ENCODE measurements around the gene SLC11A2. TPM values are rescaled to one million over a fixed set of nuclear protein-coding genes. Genes with fewer than 3 reads are reported as not detected.

Gene SLC11A2
- total and polyA plus RNA-seq, 2 of the 4 experiments (the other 2 are of a cell fraction): 28.0 to 45.3 TPM

DNA sequence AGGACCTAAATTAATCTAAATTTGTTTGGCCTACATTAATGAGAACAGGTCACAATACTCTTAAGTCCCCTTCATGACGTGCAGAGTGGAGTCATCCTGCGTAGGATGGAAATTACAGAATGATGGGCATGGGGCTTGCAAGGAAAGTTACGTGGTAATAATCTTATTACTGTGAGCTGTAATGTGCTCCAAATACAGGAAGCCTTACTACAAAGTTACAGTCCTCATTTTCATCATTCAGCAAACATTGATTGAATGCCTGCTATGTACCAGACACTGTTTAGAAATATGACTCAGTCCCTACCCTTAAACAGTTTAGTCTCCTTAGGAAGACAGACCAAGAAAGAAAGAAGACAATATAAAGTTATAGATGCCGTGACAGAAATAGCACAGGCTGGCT, 64.5 kb downstream of the SLC11A2 start:
- peak overlapping the region; percentile 74; the same call in 1 of the 2 replicates for H3K23ac ChIP-seq (ENCODE audit: low read depth, low read length)
- H2BK20ac ChIP-seq (ENCODE audit: low read depth, low read length): peak overlapping the region; percentile 88
- no peak overlapping the region for H3K9ac ChIP-seq (ENCODE audit: low read depth, low read length)
- peak overlapping the region; percentile 82 for H3K4ac ChIP-seq (ENCODE audit: low read depth, low read length)
- H3K9me3 ChIP-seq (ENCODE audit: control insufficient read depth, insufficient read depth, low read length): no peaks in the 10 kb centered on the region
- H3K18ac ChIP-seq (ENCODE audit: low read depth, low read length): peak overlapping the region; percentile 90; the same call in 1 of the 2 replicates
- H3K27me3 ChIP-seq (ENCODE audit: control insufficient read depth, insufficient read depth, low read length): no peaks in the 10 kb centered on the region
- no peak overlapping the region for H3K56ac ChIP-seq (ENCODE audit: extremely low read depth, insufficient read depth, low read length)
- peak overlapping the region; percentile 77 for H3K14ac ChIP-seq (replicated peaks; ENCODE audit: low read depth, low read length)
- peak; percentile 27; the same call in 1 of the 2 replicates for TF ChIP-seq MAFK (IDR thresholded peaks at IDR 0.05; ENCODE audit: low read depth, low read length)
- TF ChIP-seq FOS (IDR thresholded peaks at IDR 0.05; ENCODE audit: low read depth, low read length): peak; percentile 95
- no peak for TF ChIP-seq POLR2A (IDR thresholded peaks at IDR 0.05; ENCODE audit: low read depth, low read length)
- TF ChIP-seq NFE2L2 (IDR thresholded peaks at IDR 0.05; ENCODE audit: low read depth, low read length): no peak
- peak; percentile 52; the same call in 1 of the 2 replicates for TF ChIP-seq CEBPB (IDR thresholded peaks at IDR 0.05; ENCODE audit: low read depth, low read length)
- peak; percentile 87 for DNase-seq
- in situ Hi-C loops (cut with MboI; ENCODE audit: low sequenced_read_pairs) (no loop called here), dilution Hi-C loops (cut with HindIII; ENCODE audit: low sequenced_read_pairs, unreplicated experiment) (no loop called here), intact Hi-C loops (cut with micrococcal nuclease) (no loop called here)
- H4K5ac ChIP-seq (ENCODE audit: low read depth, low read length): peak overlapping the region; percentile 76; the same call in 1 of the 2 replicates
- H2AK9ac ChIP-seq (replicated peaks; ENCODE audit: low read depth, low read length, poor library complexity): no peak overlapping the region
- peak overlapping the region in 1 of 2 experiments; percentile 53; a peak in 2 of 4 replicates for H4K8ac ChIP-seq (ENCODE audit: low read depth in 2 of 2, low read length in 2 of 2)
- H3K79me1 ChIP-seq (ENCODE audit: low read depth in 1 of 2, low read length in 2 of 2): no peaks in the 10 kb centered on the region
- H2AK5ac ChIP-seq (ENCODE audit: low read depth, low read length): peak overlapping the region; percentile 23; the same call in 1 of the 2 replicates
- no peak overlapping the region for H3K27ac ChIP-seq (ENCODE audit: insufficient read depth, low read length)
- WGBS, 2 experiments (ENCODE audit: extremely low coverage in 2 of 2, insufficient read length in 1 of 2): no CpG with 5 or more reads among the region's 4 CpGs
- no TSS peak for BruUV-seq (replicated peaks)
- CTCF ChIA-PET: interaction anchor here (0.6 kb wide), 1 partner anchor 397 kb away, joined by 4 read pairs; no protein-coding TSS in a partner anchor
- H3K9me1 ChIP-seq (ENCODE audit: insufficient read depth, low read length): peaks cover 9% of the 10 kb centered on the region
- no peaks in the 10 kb centered on the region for H3K36me3 ChIP-seq (ENCODE audit: control insufficient read depth, insufficient read depth, low read length)
- H2AFZ ChIP-seq (replicated peaks; ENCODE audit: low read length, poor library complexity): no peak overlapping the region
- no peaks in the 10 kb centered on the region for H4K20me1 ChIP-seq (ENCODE audit: insufficient read depth, low read length)
- peak; percentile 98 for ATAC-seq (ENCODE audit: low read depth)
- no peak overlapping the region for H2BK15ac ChIP-seq (ENCODE audit: low read depth, low read length)
- POLR2A ChIA-PET (ENCODE audit: unreplicated experiment): no interaction called here
- H3K4me3 ChIP-seq (ENCODE audit: insufficient read depth, low read depth, low read length): no peak overlapping the region
- H2BK120ac ChIP-seq (ENCODE audit: low read depth, low read length): peak overlapping the region; percentile 57
- peaks cover 5% of the 10 kb centered on the region; the same call in 1 of the 2 replicates for H3K4me1 ChIP-seq (ENCODE audit: control insufficient read depth, insufficient read depth, low read length)
- peak overlapping the region; percentile 75; the same call in 1 of the 2 replicates for H3K4me2 ChIP-seq (ENCODE audit: low read depth, low read length)
- no peak overlapping the region; the same call in 1 of the 2 replicates for H4K91ac ChIP-seq (ENCODE audit: insufficient read depth, low read depth, low read length)
- peak overlapping the region; percentile 85 for H2BK5ac ChIP-seq (ENCODE audit: low read depth, low read length, poor library complexity, severe bottlenecking)
